ENCODE measurements around the gene NRAS. TPM values are rescaled to one million over a fixed set of nuclear protein-coding genes. Genes with fewer than 3 reads are reported as not detected.

NRAS gene
- total and polyA plus RNA-seq, 3 donors from 2014 or later = 17.4 to 24.6 (median 22.8) TPM

GRCh38 chr1:114696810-114697209 lies 19.8 kb downstream of the NRAS start:
- Histone ChIP-seq H3K27ac (no peak overlapping the region), H3K4me1 (no peaks in the 10 kb centered on the region), H3K36me3 (ENCODE audit: low read depth, missing control alignments) (no peaks in the 10 kb centered on the region), H3K9me3 (no peaks in the 10 kb centered on the region), H3K4me3 (no peak overlapping the region), H3K27me3 (no peaks in the 10 kb centered on the region)
- no peak for DNase-seq
- intact Hi-C loops (cut with DNase I; ENCODE audit: low total_unique reads) = no loop called here
- no peak for TF ChIP-seq POLR2A (IDR thresholded peaks at IDR 0.05)
- TF ChIP-seq, protein P1, sequence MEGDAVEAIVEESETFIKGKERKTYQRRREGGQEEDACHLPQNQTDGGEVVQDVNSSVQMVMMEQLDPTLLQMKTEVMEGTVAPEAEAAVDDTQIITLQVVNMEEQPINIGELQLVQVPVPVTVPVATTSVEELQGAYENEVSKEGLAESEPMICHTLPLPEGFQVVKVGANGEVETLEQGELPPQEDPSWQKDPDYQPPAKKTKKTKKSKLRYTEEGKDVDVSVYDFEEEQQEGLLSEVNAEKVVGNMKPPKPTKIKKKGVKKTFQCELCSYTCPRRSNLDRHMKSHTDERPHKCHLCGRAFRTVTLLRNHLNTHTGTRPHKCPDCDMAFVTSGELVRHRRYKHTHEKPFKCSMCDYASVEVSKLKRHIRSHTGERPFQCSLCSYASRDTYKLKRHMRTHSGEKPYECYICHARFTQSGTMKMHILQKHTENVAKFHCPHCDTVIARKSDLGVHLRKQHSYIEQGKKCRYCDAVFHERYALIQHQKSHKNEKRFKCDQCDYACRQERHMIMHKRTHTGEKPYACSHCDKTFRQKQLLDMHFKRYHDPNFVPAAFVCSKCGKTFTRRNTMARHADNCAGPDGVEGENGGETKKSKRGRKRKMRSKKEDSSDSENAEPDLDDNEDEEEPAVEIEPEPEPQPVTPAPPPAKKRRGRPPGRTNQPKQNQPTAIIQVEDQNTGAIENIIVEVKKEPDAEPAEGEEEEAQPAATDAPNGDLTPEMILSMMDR (IDR thresholded peaks at IDR 0.05) = no peak

DNA sequence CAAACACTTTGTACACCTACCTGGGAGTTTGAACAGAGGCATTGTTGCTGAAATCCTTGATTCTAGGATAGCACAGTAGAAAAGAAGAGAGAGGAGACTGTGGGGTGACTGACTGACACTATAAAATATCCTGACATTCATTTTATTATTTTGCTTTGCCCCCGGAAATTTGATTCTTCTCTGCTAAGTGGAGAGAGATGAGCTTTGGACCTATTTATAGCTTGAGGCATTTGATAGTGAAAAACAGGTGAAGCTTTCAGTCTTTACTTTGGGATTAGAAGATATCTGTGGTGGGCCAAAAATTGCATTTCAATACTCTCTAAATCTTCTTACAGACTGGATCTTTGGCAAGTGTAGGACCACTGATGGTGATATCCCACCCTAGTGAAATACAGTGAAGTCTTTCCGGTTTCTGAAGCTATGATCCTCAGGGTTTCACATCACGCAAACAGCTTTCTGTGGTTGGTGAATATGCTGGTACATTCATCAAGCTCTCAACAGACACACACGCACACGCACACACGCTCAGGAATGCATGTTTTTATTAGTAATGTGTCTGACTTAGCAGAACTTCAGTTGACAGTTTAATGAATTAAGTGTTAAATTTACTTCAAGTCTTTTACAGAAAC lies 21.0 kb downstream of the NRAS start, which contains the start of gene AMPD1:
AMPD1 (minus strand) TSS at position 117 of the 629 bp plus-strand sequence; CDS start at position 42, 75 bp downstream.
- no peak within 1 kb of the TSS for H3K4me3 ChIP-seq
- no peaks in the 10 kb centered on the region for H3K9me3 ChIP-seq
- H3K27ac ChIP-seq = no peak within 1 kb of the TSS
- WGBS, 2 donors = 74 to 76% methylated on average over 6 of the region's 6 CpGs
- DNase-seq = no peak
- TF ChIP-seq, protein P1 (IDR thresholded peaks at IDR 0.05) = no peak
- TF ChIP-seq POLR2A (IDR thresholded peaks at IDR 0.05) = no peak
- no peaks in the 10 kb centered on the region for H3K36me3 ChIP-seq (ENCODE audit: low read depth, missing control alignments)
- no peaks in the 10 kb centered on the region for H3K4me1 ChIP-seq
- no peaks in the 10 kb centered on the region for H3K27me3 ChIP-seq
- intact Hi-C loops (cut with DNase I; ENCODE audit: low total_unique reads) = no loop called here

- no peak overlapping the region for H3K27ac ChIP-seq
- H3K9me3 ChIP-seq = no peaks in the 10 kb centered on the region
- no peaks in the 10 kb centered on the region for H3K36me3 ChIP-seq (ENCODE audit: low read depth, missing control alignments)
- no peak overlapping the region for H3K4me3 ChIP-seq
- TF ChIP-seq, protein P1 (IDR thresholded peaks at IDR 0.05) = no peak
- no peak for TF ChIP-seq POLR2A (IDR thresholded peaks at IDR 0.05)
- H3K4me1 ChIP-seq = no peaks in the 10 kb centered on the region
- 86 to 89% methylated on average over 9 of the region's 9 CpGs for WGBS, 2 donors
- DNase-seq = no peak
- intact Hi-C loops (cut with DNase I; ENCODE audit: low total_unique reads) = no loop called here
- no peaks in the 10 kb centered on the region for H3K27me3 ChIP-seq
Observed at GRCh38 chr1:114694540-114695310, 21.8 kb downstream of the NRAS start.

DNA sequence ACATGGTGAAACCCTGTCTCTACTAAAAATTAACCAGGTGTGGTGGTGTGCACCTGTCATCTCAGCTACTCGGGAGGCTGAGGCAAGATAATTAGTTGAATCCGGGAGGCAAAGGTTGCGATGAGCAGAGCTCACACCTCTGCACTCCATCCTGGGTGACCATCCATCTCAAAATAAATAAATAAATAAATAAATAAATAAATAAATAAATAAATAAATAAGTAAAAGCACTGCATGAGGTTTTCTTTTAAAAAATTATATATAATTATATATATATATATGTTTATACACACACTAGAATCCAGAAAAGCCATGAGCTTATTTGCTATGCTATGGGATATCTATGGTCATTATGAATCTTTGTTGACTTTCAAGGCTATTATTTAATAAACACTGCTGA lies 23.6 kb downstream of the NRAS start:
- intact Hi-C loops (cut with DNase I; ENCODE audit: low total_unique reads) = no loop called here
- WGBS, 2 donors = 88 to 98% methylated on average over 3 of the region's 3 CpGs
- TF ChIP-seq, protein P1 (IDR thresholded peaks at IDR 0.05) = no peak
- no peak for TF ChIP-seq POLR2A (IDR thresholded peaks at IDR 0.05)

More for the DNA sequence above, 23.6 kb downstream of the NRAS start:
- H3K9me3 ChIP-seq = no peaks in the 10 kb centered on the region
- no peak overlapping the region for H3K27ac ChIP-seq
- H3K36me3 ChIP-seq (ENCODE audit: low read depth, missing control alignments) = no peaks in the 10 kb centered on the region
- no peak for DNase-seq
- no peaks in the 10 kb centered on the region for H3K4me1 ChIP-seq
- no peak overlapping the region for H3K4me3 ChIP-seq
- no peaks in the 10 kb centered on the region for H3K27me3 ChIP-seq

Measured in testis (tissue), 3 donors.